Upper lobe of left lung (tissue), 6 donors: Measurements from ENCODE around the gene APIP. TPM values are rescaled to one million over a fixed set of nuclear protein-coding genes. Genes with fewer than 3 reads are reported as not detected.

Source experiments
- ATAC-seq, 2 donors: fragments of 200-7000 bp; cut with Tn5 transposase; one replicate each; pipeline ENCODE4 v1.9.1; 2022; ENCODE audit warnings: mild to moderate bottlenecking in 2 of 2, moderate library complexity in 2 of 2; ENCODE audit not compliant: low FRiP score in 2 of 2
- DNase-seq, 2 donors: peaks; one replicate each; pipeline ENCODE4 v3.0.0-alpha.2; 2019 to 2020
- H3K27ac ChIP-seq, 4 donors: fragments of 200-600 bp; sonication (generic); one replicate each; pipeline ENCODE4 v1.5.1; 2016 to 2019
- H3K27me3 ChIP-seq, 4 donors: fragments of 200-600 bp; sonication (generic); one replicate each; pipeline ENCODE4 v1.5.1; 2017 to 2019
- H3K36me3 ChIP-seq, 4 donors: fragments of 200-600 bp; sonication (generic); one replicate each; pipeline ENCODE4 v1.5.1; 2016 to 2019
- H3K4me1 ChIP-seq, 4 donors: fragments of 200-600 bp; sonication (generic); one replicate each; pipeline ENCODE4 v1.5.1; 2018 to 2019
- H3K4me3 ChIP-seq, 4 donors: fragments of 200-600 bp; sonication (generic); one replicate each; pipeline ENCODE4 v1.5.1; 2017 to 2019; ENCODE audit warnings: mild to moderate bottlenecking in 2 of 4, moderate library complexity in 1 of 4
- H3K9me3 ChIP-seq, 4 donors: fragments of 200-600 bp; sonication (generic); one replicate each; pipeline ENCODE4 v1.5.1; 2018 to 2019
- CTCF ChIP-seq, 6 experiments: fragments of 450-650 bp in 4 of 6; fragments of 200-600 bp in 2 of 6; sonication (generic) in 2 of 6; IDR thresholded peaks; one replicate each; pipeline ENCODE4 v1.5.1; 2016 to 2019; ENCODE audit warnings: antibody characterized with exemption in 6 of 6
- EP300 ChIP-seq, 4 donors: sonication (generic); formaldehyde crosslinking; IDR thresholded peaks; one replicate each; pipeline ENCODE4 v1.5.1; 2017; ENCODE audit warnings: antibody characterized with exemption in 4 of 4, control low read depth in 2 of 4
- POLR2A ChIP-seq, 4 donors: fragments of 450-650 bp; IDR thresholded peaks; one replicate each; pipeline ENCODE4 v1.5.1; 2016 to 2017; ENCODE audit warnings: antibody characterized with exemption in 4 of 4, mild to moderate bottlenecking in 2 of 4
- POLR2AphosphoS5 ChIP-seq, 2 donors: sonication (generic); formaldehyde crosslinking; IDR thresholded peaks; one replicate each; pipeline ENCODE4 v1.5.1; 2017; ENCODE audit warnings: antibody characterized with exemption in 2 of 2
- WGBS, 2 donors: methylation state at CpG; one replicate each; pipeline ENCODE4 v1.1.5; 2017 to 2018; 5-methylcytosine and 5-hydroxymethylcytosine counted together
- total RNA-seq, 6 donors: library from RNA; depleted of rRNA in 4 of 6; stranded (reverse); fragments of >200 nt in 4 of 6; gene quantifications; one replicate each; pipeline versions ENCODE4 v1.1.0 to v1.2.1, GENCODE V29; 2016 to 2021
- donor health status: DM: no; HTN: no; CAD: no; lungs with moderate emphysema.
- donor health status: DM: no; HTN: yes; CAD: no; lungs with severe emphysema.

Gene APIP
- total RNA-seq, 6 donors from 2014 or later: 4.2 to 47.4 (median 26.8) TPM

- Histone ChIP-seq H3K36me3 (peaks cover 0 to 28% (median 0%) of the 10 kb centered on the region in 4 donors), H3K27ac (no peak overlapping the region), H3K4me3 (no peak overlapping the region), H3K27me3 (no peaks in the 10 kb centered on the region), H3K4me1 (peaks cover 0 to 3% (median 0%) of the 10 kb centered on the region in 4 donors), H3K9me3 (no peaks in the 10 kb centered on the region)
- DNase-seq: no peak
- TF ChIP-seq EP300 (IDR thresholded peaks at IDR 0.05) (no peak), POLR2AphosphoS5 (IDR thresholded peaks at IDR 0.05) (no peak), POLR2A (IDR thresholded peaks at IDR 0.05) (no peak), CTCF (IDR thresholded peaks at IDR 0.05) (no peak)
- WGBS, 2 donors: 90 to 94% methylated on average over 2 of the region's 2 CpGs
- ATAC-seq: no peak
Measured at GRCh38 chr11:34886609-34887008, 29.6 kb downstream of the APIP start.

GRCh38 chr11:34881900-34882299 lies 34.3 kb downstream of the APIP start:
- Histone ChIP-seq H3K4me3 (no peak overlapping the region), H3K27me3 (no peaks in the 10 kb centered on the region), H3K9me3 (no peaks in the 10 kb centered on the region), H3K36me3 (peaks cover 0 to 17% (median 0%) of the 10 kb centered on the region in 4 donors), H3K27ac (no peak overlapping the region), H3K4me1 (no peaks in the 10 kb centered on the region)
- 95 to 99% methylated on average over 3 of the region's 3 CpGs for WGBS, 2 donors
- DNase-seq (no peak), ATAC-seq (no peak)
- TF ChIP-seq POLR2AphosphoS5 (IDR thresholded peaks at IDR 0.05): no peak
- no peak for TF ChIP-seq CTCF (IDR thresholded peaks at IDR 0.05)
- no peak for TF ChIP-seq EP300 (IDR thresholded peaks at IDR 0.05)
- TF ChIP-seq POLR2A (IDR thresholded peaks at IDR 0.05): no peak

- WGBS, 2 donors: 90 to 91% methylated on average over 3 of the region's 3 CpGs
- H3K36me3 ChIP-seq: peaks cover 0 to 8% (median 0%) of the 10 kb centered on the region in 4 donors
- TF ChIP-seq CTCF (IDR thresholded peaks at IDR 0.05) (no peak), EP300 (IDR thresholded peaks at IDR 0.05) (no peak), POLR2AphosphoS5 (IDR thresholded peaks at IDR 0.05) (no peak), POLR2A (IDR thresholded peaks at IDR 0.05) (no peak)
Measured at GRCh38 chr11:34877375-34877975, 38.7 kb downstream of the APIP start.

GRCh38 chr11:34874202-34874601 lies 42.0 kb downstream of the APIP start:
- H3K27me3 ChIP-seq: no peaks in the 10 kb centered on the region
- H3K4me1 ChIP-seq: no peaks in the 10 kb centered on the region
- H3K9me3 ChIP-seq: no peaks in the 10 kb centered on the region
- H3K36me3 ChIP-seq: no peaks in the 10 kb centered on the region
- no peak overlapping the region for H3K27ac ChIP-seq
- H3K4me3 ChIP-seq: no peak overlapping the region
- no peak for ATAC-seq
- TF ChIP-seq POLR2AphosphoS5 (IDR thresholded peaks at IDR 0.05) (no peak), CTCF (IDR thresholded peaks at IDR 0.05) (no peak), EP300 (IDR thresholded peaks at IDR 0.05) (no peak), POLR2A (IDR thresholded peaks at IDR 0.05) (no peak)
- 90 to 95% methylated on average over 4 of the region's 4 CpGs for WGBS, 2 donors
- no peak for DNase-seq

More at GRCh38 chr11:34877375-34877975, 38.7 kb downstream of the APIP start:
- no peak for DNase-seq
- H3K4me1 ChIP-seq: no peaks in the 10 kb centered on the region
- no peaks in the 10 kb centered on the region for H3K9me3 ChIP-seq
- ATAC-seq: no peak
- H3K4me3 ChIP-seq: no peak overlapping the region
- no peak overlapping the region for H3K27ac ChIP-seq
- no peaks in the 10 kb centered on the region for H3K27me3 ChIP-seq
